ENCODE results near the gene GIGYF2.

DNA sequence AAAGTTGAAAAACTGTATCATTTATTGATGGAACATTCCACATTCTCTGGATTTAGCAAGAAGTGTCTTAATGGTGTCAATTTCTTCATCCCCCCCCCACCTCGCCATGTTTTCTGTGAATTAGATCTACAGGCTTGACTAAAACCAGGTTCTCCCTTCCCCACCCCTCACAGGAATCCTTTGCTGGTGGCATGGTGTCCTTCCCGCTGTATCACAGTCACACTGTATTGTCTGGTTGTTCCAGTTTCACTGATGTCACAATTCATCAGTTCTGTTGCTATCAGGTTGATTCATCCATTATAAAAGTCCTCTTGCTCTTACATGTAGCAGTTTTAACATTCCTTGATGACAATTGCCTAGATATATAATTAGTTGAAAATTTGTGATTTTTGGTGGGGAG is 166.9 kb downstream of the GIGYF2 start:
- TF ChIP-seq ZNF24 (IDR thresholded peaks at IDR 0.05) (no peak), RAD21 (CRISPR knock-in tag; IDR thresholded peaks at IDR 0.05) (no peak), ZNF672 (CRISPR knock-in tag; IDR thresholded peaks at IDR 0.05) (no peak), ZFP41 (CRISPR knock-in tag; IDR thresholded peaks at IDR 0.05; ENCODE audit: borderline replicate concordance) (no peak)
- TF ChIP-seq, protein P1, sequence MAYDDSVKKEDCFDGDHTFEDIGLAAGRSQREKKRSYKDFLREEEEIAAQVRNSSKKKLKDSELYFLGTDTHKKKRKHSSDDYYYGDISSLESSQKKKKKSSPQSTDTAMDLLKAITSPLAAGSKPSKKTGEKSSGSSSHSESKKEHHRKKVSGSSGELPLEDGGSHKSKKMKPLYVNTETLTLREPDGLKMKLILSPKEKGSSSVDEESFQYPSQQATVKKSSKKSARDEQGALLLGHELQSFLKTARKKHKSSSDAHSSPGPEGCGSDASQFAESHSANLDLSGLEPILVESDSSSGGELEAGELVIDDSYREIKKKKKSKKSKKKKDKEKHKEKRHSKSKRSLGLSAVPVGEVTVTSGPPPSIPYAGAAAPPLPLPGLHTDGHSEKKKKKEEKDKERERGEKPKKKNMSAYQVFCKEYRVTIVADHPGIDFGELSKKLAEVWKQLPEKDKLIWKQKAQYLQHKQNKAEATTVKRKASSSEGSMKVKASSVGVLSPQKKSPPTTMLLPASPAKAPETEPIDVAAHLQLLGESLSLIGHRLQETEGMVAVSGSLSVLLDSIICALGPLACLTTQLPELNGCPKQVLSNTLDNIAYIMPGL (CRISPR knock-in tag; IDR thresholded peaks at IDR 0.05; ENCODE audit: borderline replicate concordance in 1 of 2, low read depth in 1 of 2) = no peak
